ENCODE measurements around the gene ARID1B.

DNA sequence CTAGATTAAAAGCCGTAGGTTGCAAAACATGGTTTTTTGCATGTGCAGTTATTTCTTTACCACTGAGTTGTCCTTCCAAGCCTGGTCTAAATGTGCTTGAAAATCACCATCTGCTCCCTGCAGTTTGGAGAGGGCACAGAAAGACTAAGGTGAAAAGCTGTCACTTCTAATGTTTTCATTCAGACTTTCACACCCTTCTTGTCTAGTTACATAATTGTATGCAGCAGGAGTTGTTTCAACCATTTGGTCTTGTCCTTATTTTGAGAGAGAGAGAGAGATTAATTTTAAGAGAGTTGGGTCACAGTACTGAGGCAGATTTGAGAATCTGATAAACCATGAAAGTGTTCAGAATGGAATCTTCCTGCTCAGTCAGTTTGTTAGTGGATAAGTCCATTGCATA lies 82.5 kb downstream of the ARID1B start:
- no peak for TF ChIP-seq EZH2 (IDR thresholded peaks at IDR 0.05; ENCODE audit: low read depth)
- TF ChIP-seq CTCF (conservative IDR thresholded peaks at IDR 0.05) = no peak

Data from PC-9 (cell line).